ENCODE results near the gene ADCY4.

- TF ChIP-seq CTCF (IDR thresholded peaks at IDR 0.05), result peak; percentile 49
- no peak for TF ChIP-seq EZH2 (IDR thresholded peaks at IDR 0.05; ENCODE audit: borderline replicate concordance, insufficient read depth, low read depth, low read length, poor library complexity, severe bottlenecking)
These were observed 26.3 kb downstream of the ADCY4 start for GRCh38 chr14:24308342-24309124.

Data from B cell (primary cell).